Kidney (tissue), 14 donors: ENCODE results near the gene SLC43A3. TPM values are rescaled to one million over a fixed set of nuclear protein-coding genes. Genes with fewer than 3 reads are reported as not detected.

Experiments used
- DNase-seq, 5 donors: peaks; one replicate each; pipeline ENCODE4 v3.0.0-alpha.2; 2013 to 2020
- FAIRE-seq: peaks from 2 replicates; lab custom pipeline; 2012; peaks lifted over from hg19 to GRCh38; lab: Jason Lieb, UNC
- H3K27ac ChIP-seq, 2 donors: one replicate each; pipeline ENCODE4 v1.7.0; 2013; ENCODE audit warnings: low read depth in 2 of 2, low read length in 2 of 2, inconsistent platforms in 1 of 2
- H3K27me3 ChIP-seq: one replicate; pipeline ENCODE4 v1.7.1; 2013; ENCODE audit warnings: low read length, inconsistent platforms; ENCODE audit not compliant: control insufficient read depth, insufficient read depth
- H3K36me3 ChIP-seq, 3 donors: one replicate each; pipeline versions ENCODE4 v1.7.0 to v1.7.1; 2013; ENCODE audit warnings: low read length in 3 of 3, control low read depth in 1 of 3, inconsistent platforms in 1 of 3; ENCODE audit not compliant: insufficient read depth in 3 of 3, control insufficient read depth in 2 of 3
- H3K4me1 ChIP-seq, 3 donors: one replicate each; pipeline versions ENCODE4 v1.7.0 to v1.7.1; 2013; ENCODE audit warnings: low read length in 3 of 3, inconsistent platforms in 1 of 3, low read depth in 1 of 3; ENCODE audit not compliant: control insufficient read depth in 2 of 3, insufficient read depth in 2 of 3
- H3K4me3 ChIP-seq, 3 donors: one replicate each; pipeline versions ENCODE4 v1.7.0 to v1.8.1; 2013; ENCODE audit warnings: low read length in 3 of 3, control low read depth in 1 of 3, inconsistent platforms in 1 of 3
- H3K9ac ChIP-seq, 3 donors: one replicate each; pipeline versions ENCODE4 v1.7.0 to v1.7.1; 2013; ENCODE audit warnings: low read length in 3 of 3, control low read depth in 1 of 3, inconsistent platforms in 1 of 3
- H3K9me3 ChIP-seq, 3 donors: one replicate each; pipeline versions ENCODE4 v1.7.0 to v1.7.1; 2013; ENCODE audit warnings: low read length in 3 of 3, control low read depth in 1 of 3, inconsistent platforms in 1 of 3; ENCODE audit not compliant: control insufficient read depth in 2 of 3, insufficient read depth in 1 of 3
- CTCF ChIP-seq: IDR thresholded peaks from 3 replicates; pipeline ENCODE4 v1.5.1; 2012; ENCODE audit warnings: mild to moderate bottlenecking, moderate library complexity, borderline replicate concordance; ENCODE audit not compliant: insufficient read depth; ENCODE audit errors: extremely low read depth
- intact Hi-C: fragments of 100-400 bp; cut with DNase I; formaldehyde crosslinking; loops from one replicate; pipeline ENCODE4 v1.11.1; 2022
- polyA plus RNA-seq: library from polyadenylated mRNA; stranded (reverse); fragments of 350-450 nt; fragmentation: Illumina TruSeq; extraction: RNeasy Lipid Tissue Mini Kit (QIAGEN cat#74804); gene quantifications from one replicate; pipeline ENCODE4 v1.2.3, GENCODE V29; 2014; ENCODE audit warnings: low read depth, low replicate concordance; ENCODE audit not compliant: insufficient read depth
- total RNA-seq: library from RNA; stranded (reverse); fragmentation: NEBNext Ultra II Directional; extraction: Animal tissue kit (Norgen Biotek cat#: 25700); gene quantifications from one replicate; pipeline ENCODE4 v1.2.1, GENCODE V29; 2021
- donor health status: control.
- donor health status: control.
- donor health status: control.
- donor health status: control.
- donor health status: control.
- donor health status: DM: yes; HTN: yes; CAD: no.
- donor health status: Normal renal cell carcinoma (clear cell type).

SLC43A3 gene
- total and polyA plus RNA-seq, 2 donors from 2014 or later = 6.0 to 39.8 TPM

GRCh38 chr11:57444362-57445121 is 17.6 kb upstream of the SLC43A3 start:
- intact Hi-C loops = no loop called here

GRCh38 chr11:57440744-57441414 is 14.0 kb upstream of the SLC43A3 start:
- no peak for FAIRE-seq
- DNase-seq = no peak
- no peak for TF ChIP-seq CTCF
- intact Hi-C loops = no loop called here
- Histone ChIP-seq H3K27me3 (no peaks in the 10 kb centered on the region), H3K36me3 (no peaks in the 10 kb centered on the region), H3K4me1 (no peaks in the 10 kb centered on the region), H3K9ac (no peak overlapping the region), H3K4me3 (no peak overlapping the region), H3K27ac (no peak overlapping the region), H3K9me3 (no peaks in the 10 kb centered on the region)

More at GRCh38 chr11:57444362-57445121, 17.6 kb upstream of the SLC43A3 start:
- no peak overlapping the region for H3K4me3 ChIP-seq
- H3K9ac ChIP-seq = no peak overlapping the region
- no peaks in the 10 kb centered on the region for H3K9me3 ChIP-seq
- no peaks in the 10 kb centered on the region for H3K36me3 ChIP-seq
- FAIRE-seq = no peak
- H3K27me3 ChIP-seq = no peaks in the 10 kb centered on the region
- no peaks in the 10 kb centered on the region for H3K4me1 ChIP-seq
- no peak for DNase-seq
- no peak overlapping the region for H3K27ac ChIP-seq
- TF ChIP-seq CTCF = no peak

GRCh38 chr11:57439786-57440185 is 12.9 kb upstream of the SLC43A3 start:
- Histone ChIP-seq H3K4me3 (no peak overlapping the region), H3K4me1 (no peaks in the 10 kb centered on the region), H3K9me3 (no peaks in the 10 kb centered on the region), H3K27me3 (no peaks in the 10 kb centered on the region), H3K9ac (no peak overlapping the region), H3K27ac (no peak overlapping the region), H3K36me3 (no peaks in the 10 kb centered on the region)
- FAIRE-seq (no peak), DNase-seq (no peak)
- intact Hi-C loops = no loop called here
- TF ChIP-seq CTCF = no peak
